ENCODE measurements around the gene CAPZA3. TPM values are rescaled to one million over a fixed set of nuclear protein-coding genes. Genes with fewer than 3 reads are reported as not detected.

CAPZA3 gene
- total and polyA plus RNA-seq, 2 donors (not counting 1 experiment from before 2014, with no cell fraction given): not detected

GRCh38 chr12:18723752-18724151, 14.2 kb upstream of the CAPZA3 start:
- Histone ChIP-seq H3K27me3 (replicated peaks in 1 of 4; ENCODE audit: control extremely low read depth in 1 of 4, control insufficient read depth in 3 of 4, insufficient read depth in 4 of 4, low read length in 3 of 4) (no peaks in the 10 kb centered on the region), H4K20me1 (ENCODE audit: control insufficient read depth, insufficient read depth, low read length, poor library complexity, severe bottlenecking) (no peaks in the 10 kb centered on the region), H3K4me1 (ENCODE audit: control insufficient read depth in 2 of 2, insufficient read depth in 2 of 2, low read length in 2 of 2) (no peaks in the 10 kb centered on the region), H3K27ac (ENCODE audit: low read length in 2 of 2) (no peak overlapping the region), H3K79me2 (ENCODE audit: control insufficient read depth, insufficient read depth, low read length) (no peaks in the 10 kb centered on the region), H3K36me3 (replicated peaks in 1 of 2; ENCODE audit: control extremely low read depth in 1 of 2, control insufficient read depth in 1 of 2, extremely low read depth in 1 of 2, insufficient read depth in 2 of 2, low read length in 1 of 2) (no peaks in the 10 kb centered on the region), H3K9ac (ENCODE audit: low read length) (no peak overlapping the region), H3K4me2 (replicated peaks; ENCODE audit: low read depth, low read length, poor library complexity, severe bottlenecking) (no peak overlapping the region), H3K9me3 (ENCODE audit: control extremely low read depth in 1 of 3, control insufficient read depth in 2 of 3, insufficient read depth in 1 of 3, low read length in 2 of 3) (no peaks in the 10 kb centered on the region), H3K4me3 (ENCODE audit: control extremely low read depth in 1 of 5, extremely low read depth in 1 of 5, insufficient read depth in 1 of 5, low read depth in 2 of 5, low read length in 4 of 5) (no peak overlapping the region), H2AFZ (ENCODE audit: insufficient read depth, low read depth, low read length, poor library complexity, severe bottlenecking) (no peak overlapping the region)
- no peak overlapping the region for H3K4me3 Mint-ChIP-seq
- intact Hi-C loops (cut with micrococcal nuclease): no loop called here
- DNase-seq (no peak), ATAC-seq (ENCODE audit: low read depth) (no peak)
- CTCF ChIA-PET: no interaction called here
- TF ChIP-seq, protein P1, sequence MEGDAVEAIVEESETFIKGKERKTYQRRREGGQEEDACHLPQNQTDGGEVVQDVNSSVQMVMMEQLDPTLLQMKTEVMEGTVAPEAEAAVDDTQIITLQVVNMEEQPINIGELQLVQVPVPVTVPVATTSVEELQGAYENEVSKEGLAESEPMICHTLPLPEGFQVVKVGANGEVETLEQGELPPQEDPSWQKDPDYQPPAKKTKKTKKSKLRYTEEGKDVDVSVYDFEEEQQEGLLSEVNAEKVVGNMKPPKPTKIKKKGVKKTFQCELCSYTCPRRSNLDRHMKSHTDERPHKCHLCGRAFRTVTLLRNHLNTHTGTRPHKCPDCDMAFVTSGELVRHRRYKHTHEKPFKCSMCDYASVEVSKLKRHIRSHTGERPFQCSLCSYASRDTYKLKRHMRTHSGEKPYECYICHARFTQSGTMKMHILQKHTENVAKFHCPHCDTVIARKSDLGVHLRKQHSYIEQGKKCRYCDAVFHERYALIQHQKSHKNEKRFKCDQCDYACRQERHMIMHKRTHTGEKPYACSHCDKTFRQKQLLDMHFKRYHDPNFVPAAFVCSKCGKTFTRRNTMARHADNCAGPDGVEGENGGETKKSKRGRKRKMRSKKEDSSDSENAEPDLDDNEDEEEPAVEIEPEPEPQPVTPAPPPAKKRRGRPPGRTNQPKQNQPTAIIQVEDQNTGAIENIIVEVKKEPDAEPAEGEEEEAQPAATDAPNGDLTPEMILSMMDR (IDR thresholded peaks at IDR 0.05): no peak
- no peak for TF ChIP-seq EZH2 (IDR thresholded peaks at IDR 0.05; ENCODE audit: borderline replicate concordance, insufficient read depth, low read depth, low read length, poor library complexity, severe bottlenecking)
- no peaks in the 10 kb centered on the region for H3K27me3 Mint-ChIP-seq
- WGBS (ENCODE audit: insufficient coverage): 100% methylated on average over 2 of the region's 2 CpGs
- no peaks in the 10 kb centered on the region for H3K4me1 Mint-ChIP-seq
- peaks cover 2% of the 10 kb centered on the region for H3K9me3 Mint-ChIP-seq (ENCODE audit: insufficient read depth)
- POLR2A ChIA-PET: no interaction called here
- no peak overlapping the region for H3K27ac Mint-ChIP-seq

- H3K4me3 ChIP-seq (ENCODE audit: control extremely low read depth in 1 of 5, extremely low read depth in 1 of 5, insufficient read depth in 1 of 5, low read depth in 2 of 5, low read length in 4 of 5): no peak overlapping the region
- DNase-seq (no peak), ATAC-seq (ENCODE audit: low read depth) (no peak)
- ChIA-PET CTCF (no interaction called here), POLR2A (no interaction called here)
- Mint-ChIP-seq H3K4me3 (no peak overlapping the region), H3K9me3 (ENCODE audit: insufficient read depth) (no peaks in the 10 kb centered on the region), H3K27ac (no peak overlapping the region), H3K4me1 (no peaks in the 10 kb centered on the region), H3K27me3 (no peaks in the 10 kb centered on the region)
- no peaks in the 10 kb centered on the region for H3K79me2 ChIP-seq (ENCODE audit: control insufficient read depth, insufficient read depth, low read length)
- H3K27ac ChIP-seq (ENCODE audit: low read length in 2 of 2): no peak overlapping the region
- H3K27me3 ChIP-seq (replicated peaks in 1 of 4; ENCODE audit: control extremely low read depth in 1 of 4, control insufficient read depth in 3 of 4, insufficient read depth in 4 of 4, low read length in 3 of 4): no peaks in the 10 kb centered on the region
- WGBS (ENCODE audit: insufficient coverage): no CpG with 5 or more reads among the region's 5 CpGs
- TF ChIP-seq, protein P1 (IDR thresholded peaks at IDR 0.05): no peak
- TF ChIP-seq EZH2 (IDR thresholded peaks at IDR 0.05; ENCODE audit: borderline replicate concordance, insufficient read depth, low read depth, low read length, poor library complexity, severe bottlenecking): no peak
- H3K9ac ChIP-seq (ENCODE audit: low read length): no peak overlapping the region
- no peaks in the 10 kb centered on the region for H3K36me3 ChIP-seq (replicated peaks in 1 of 2; ENCODE audit: control extremely low read depth in 1 of 2, control insufficient read depth in 1 of 2, extremely low read depth in 1 of 2, insufficient read depth in 2 of 2, low read length in 1 of 2)
- intact Hi-C loops (cut with micrococcal nuclease): no loop called here
- peaks cover 0 to 8% (median 0%) of the 10 kb centered on the region in 3 donors for H3K9me3 ChIP-seq (ENCODE audit: control extremely low read depth in 1 of 3, control insufficient read depth in 2 of 3, insufficient read depth in 1 of 3, low read length in 2 of 3)
- no peak overlapping the region for H2AFZ ChIP-seq (ENCODE audit: insufficient read depth, low read depth, low read length, poor library complexity, severe bottlenecking)
- H3K4me1 ChIP-seq (ENCODE audit: control insufficient read depth in 2 of 2, insufficient read depth in 2 of 2, low read length in 2 of 2): no peaks in the 10 kb centered on the region
- H4K20me1 ChIP-seq (ENCODE audit: control insufficient read depth, insufficient read depth, low read length, poor library complexity, severe bottlenecking): no peaks in the 10 kb centered on the region
- H3K4me2 ChIP-seq (replicated peaks; ENCODE audit: low read depth, low read length, poor library complexity, severe bottlenecking): no peak overlapping the region
Measured at GRCh38 chr12:18731156-18731555, 6.8 kb upstream of the CAPZA3 start.
